ENCODE results near the gene PNPLA5.

- TF ChIP-seq HNRNPK (IDR thresholded peaks at IDR 0.05; ENCODE audit: low read depth, low read length, poor library complexity, severe bottlenecking) (no peak), ZNF408 (CRISPR knock-in tag; IDR thresholded peaks at IDR 0.05; ENCODE audit: low read depth) (no peak)
Observed at GRCh38 chr22:43862074-43862881, 29.5 kb downstream of the PNPLA5 start, which contains the start of gene SULT4A1.
